ENCODE data around the gene KANSL1. TPM values are rescaled to one million over a fixed set of nuclear protein-coding genes. Genes with fewer than 3 reads are reported as not detected.
"Not testable (repeated sequence)": the region's sequence is repeated elsewhere in the genome, so short reads cannot be mapped to it uniquely, and the experiment has no call there.

KANSL1 gene
- total and polyA plus RNA-seq, 7 experiments from 2014 or later = 17.4 to 230 (median 163) TPM

GRCh38 chr17:46117850-46118696 lies 75.2 kb downstream of the KANSL1 start:
- H3K36me3 Mint-ChIP-seq = peaks cover 0 to 22% (median 4%) of the 10 kb centered on the region in 5 donors
- no peak for DNase-seq
- Histone ChIP-seq H3K36me3 (ENCODE audit: control insufficient read depth in 2 of 3, insufficient read depth in 3 of 3, low read length in 3 of 3) (no peaks in the 10 kb centered on the region), H3K4me1 (ENCODE audit: control insufficient read depth in 2 of 2, insufficient read depth in 2 of 2, low read length in 2 of 2) (peaks cover 24 to 40% of the 10 kb centered on the region in 2 donors), H3K27me3 (ENCODE audit: control insufficient read depth in 2 of 2, insufficient read depth in 2 of 2, low read length in 2 of 2) (no peaks in the 10 kb centered on the region), H3K9me3 (ENCODE audit: control insufficient read depth in 2 of 3, low read length in 3 of 3) (no peaks in the 10 kb centered on the region), H3K27ac (ENCODE audit: low read depth, low read length) (no peak overlapping the region), H3K4me3 (ENCODE audit: low read length) (no peak overlapping the region)
- no peak for ATAC-seq
- CTCF ChIA-PET = no interaction called here
- no peaks in the 10 kb centered on the region for H3K27me3 Mint-ChIP-seq
- POLR2A ChIA-PET = no interaction called here
- peak overlapping the region in 6 of 10 donors; percentile 21 to 54 (median 42) for H3K4me3 Mint-ChIP-seq
- peaks cover 0 to 2% (median 0%) of the 10 kb centered on the region in 11 donors for H3K9me3 Mint-ChIP-seq
- peaks cover 43 to 99% (median 94%) of the 10 kb centered on the region in 7 donors for H3K4me1 Mint-ChIP-seq
- H3K27ac Mint-ChIP-seq = peak overlapping the region in 7 of 9 donors; percentile 21 to 74 (median 52)
- intact Hi-C loops (cut with micrococcal nuclease) = no loop called here

DNA sequence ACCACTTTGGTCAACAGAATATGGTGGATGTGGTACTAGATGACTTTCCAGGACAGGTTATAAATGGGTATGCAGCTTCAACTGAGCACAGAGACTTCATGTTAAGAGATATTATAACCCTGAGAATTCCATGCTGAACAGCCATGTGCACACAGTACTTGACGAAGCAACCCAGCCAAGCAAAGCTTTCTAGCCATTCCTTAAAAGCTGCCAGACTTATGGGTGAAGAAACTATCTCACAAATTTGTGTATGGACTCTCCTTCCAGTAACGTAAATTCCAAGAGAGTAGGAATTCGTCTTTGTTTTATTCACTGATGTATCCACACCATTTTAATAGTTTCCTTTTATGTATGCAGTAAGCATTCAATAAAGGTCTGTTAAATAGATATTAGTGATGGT lies 76.1 kb downstream of the KANSL1 start:
- Histone ChIP-seq H3K27me3 (ENCODE audit: control insufficient read depth in 2 of 2, insufficient read depth in 2 of 2, low read length in 2 of 2) (no peaks in the 10 kb centered on the region), H3K36me3 (ENCODE audit: control insufficient read depth in 2 of 3, insufficient read depth in 3 of 3, low read length in 3 of 3) (no peaks in the 10 kb centered on the region), H3K4me1 (ENCODE audit: control insufficient read depth in 2 of 2, insufficient read depth in 2 of 2, low read length in 2 of 2) (peaks cover 14 to 31% of the 10 kb centered on the region in 2 donors), H3K4me3 (ENCODE audit: low read length) (no peak overlapping the region), H3K9me3 (ENCODE audit: control insufficient read depth in 2 of 3, low read length in 3 of 3) (no peaks in the 10 kb centered on the region), H3K27ac (ENCODE audit: low read depth, low read length) (no peak overlapping the region)
- Mint-ChIP-seq H3K9me3 (peaks cover 0 to 2% (median 0%) of the 10 kb centered on the region in 11 donors), H3K27ac (peak overlapping the region in 3 of 9 donors; percentile 5 to 28 (median 15)), H3K4me1 (peaks cover 36 to 98% (median 93%) of the 10 kb centered on the region in 7 donors), H3K4me3 (peak overlapping the region in 1 of 10 donors; percentile 34), H3K36me3 (peaks cover 0 to 19% (median 4%) of the 10 kb centered on the region in 5 donors), H3K27me3 (no peaks in the 10 kb centered on the region)
- POLR2A ChIA-PET = interaction anchor here (1.4 kb wide), 1 partner anchor 9 kb away, joined by 3 read pairs; no protein-coding TSS in a partner anchor
- DNase-seq (no peak), ATAC-seq (no peak)
- CTCF ChIA-PET = no interaction called here
- intact Hi-C loops (cut with micrococcal nuclease) = no loop called here

GRCh38 chr17:46115699-46116098 lies 77.5 kb downstream of the KANSL1 start:
- H3K27ac ChIP-seq (ENCODE audit: low read depth, low read length) = no peak overlapping the region
- Mint-ChIP-seq H3K27me3 (no peaks in the 10 kb centered on the region), H3K36me3 (peaks cover 0 to 14% (median 4%) of the 10 kb centered on the region in 5 donors), H3K9me3 (peaks cover 0 to 2% (median 0%) of the 10 kb centered on the region in 11 donors), H3K4me3 (peak overlapping the region in 5 of 10 donors; percentile 2 to 63 (median 37)), H3K4me1 (peaks cover 26 to 97% (median 92%) of the 10 kb centered on the region in 7 donors), H3K27ac (peak overlapping the region in 2 of 9 donors; percentile 9 to 55)
- intact Hi-C loops (cut with micrococcal nuclease) = no loop called here
- POLR2A ChIA-PET = no interaction called here
- no peaks in the 10 kb centered on the region for H3K9me3 ChIP-seq (ENCODE audit: control insufficient read depth in 2 of 3, low read length in 3 of 3)
- H3K36me3 ChIP-seq (ENCODE audit: control insufficient read depth in 2 of 3, insufficient read depth in 3 of 3, low read length in 3 of 3) = no peaks in the 10 kb centered on the region
- H3K4me3 ChIP-seq (ENCODE audit: low read length) = no peak overlapping the region
- peaks cover 14 to 28% of the 10 kb centered on the region in 2 donors for H3K4me1 ChIP-seq (ENCODE audit: control insufficient read depth in 2 of 2, insufficient read depth in 2 of 2, low read length in 2 of 2)
- ATAC-seq = no peak
- DNase-seq = no peak
- CTCF ChIA-PET = interaction anchor here (1.1 kb wide), 1 partner anchor 25 kb away, joined by 3 read pairs; no protein-coding TSS in a partner anchor
- H3K27me3 ChIP-seq (ENCODE audit: control insufficient read depth in 2 of 2, insufficient read depth in 2 of 2, low read length in 2 of 2) = no peaks in the 10 kb centered on the region

DNA sequence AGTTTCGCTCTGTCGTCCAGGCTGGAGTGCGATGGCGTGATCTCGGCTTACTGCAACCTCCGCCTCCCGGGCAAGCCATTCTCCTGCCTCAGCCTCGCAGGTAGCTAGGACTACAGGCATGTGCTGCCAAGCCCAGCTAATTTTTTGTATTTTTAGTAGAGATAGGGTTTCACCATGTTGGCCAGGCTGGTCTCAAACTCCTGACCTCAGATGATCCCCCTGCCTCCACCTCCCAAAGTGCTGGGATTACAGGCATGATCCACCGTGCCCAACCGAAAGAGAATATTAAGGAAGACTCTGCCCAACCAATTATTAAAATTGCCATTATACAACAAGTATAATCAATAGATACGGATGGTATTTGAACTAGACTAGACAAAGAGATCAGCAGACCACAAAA lies 82.0 kb downstream of the KANSL1 start:
- ATAC-seq; H3K27ac ChIP-seq (ENCODE audit: low read depth, low read length); CTCF ChIA-PET; POLR2A ChIA-PET; H3K27me3 ChIP-seq (ENCODE audit: control insufficient read depth in 2 of 2, insufficient read depth in 2 of 2, low read length in 2 of 2); intact Hi-C loops (cut with micrococcal nuclease); H3K36me3 Mint-ChIP-seq; H3K36me3 ChIP-seq (ENCODE audit: control insufficient read depth in 2 of 3, insufficient read depth in 3 of 3, low read length in 3 of 3); H3K9me3 ChIP-seq (ENCODE audit: control insufficient read depth in 2 of 3, low read length in 3 of 3); H3K9me3 Mint-ChIP-seq; DNase-seq; H3K4me3 ChIP-seq (ENCODE audit: low read length); H3K27me3 Mint-ChIP-seq: not testable (repeated sequence)
- H3K27ac Mint-ChIP-seq = peak overlapping the region in 4 of 9 donors; percentile 2 to 53 (median 18)
- H3K4me1 Mint-ChIP-seq = peaks cover 44 to 97% (median 92%) of the 10 kb centered on the region in 7 donors
- peaks cover 46 to 54% of the 10 kb centered on the region in 2 donors for H3K4me1 ChIP-seq (ENCODE audit: control insufficient read depth in 2 of 2, insufficient read depth in 2 of 2, low read length in 2 of 2)
- H3K4me3 Mint-ChIP-seq = peak overlapping the region in 6 of 10 donors; percentile 1 to 48 (median 32)

GRCh38 chr17:46110219-46110618 lies 83.0 kb downstream of the KANSL1 start:
- Mint-ChIP-seq H3K4me1 (peaks cover 40 to 98% (median 88%) of the 10 kb centered on the region in 7 donors), H3K27ac (peak overlapping the region in 6 of 9 donors; percentile 2 to 49 (median 27)), H3K27me3 (no peaks in the 10 kb centered on the region), H3K36me3 (peaks cover 0 to 2% (median 0%) of the 10 kb centered on the region in 5 donors), H3K9me3 (no peaks in the 10 kb centered on the region), H3K4me3 (peak overlapping the region in 4 of 10 donors; percentile 17 to 39 (median 30))
- POLR2A ChIA-PET = interaction anchor here (0.7 kb wide), 1 partner anchor 31 kb away, joined by 3 read pairs; no protein-coding TSS in a partner anchor
- Histone ChIP-seq H3K4me3 (ENCODE audit: low read length) (no peak overlapping the region), H3K9me3 (ENCODE audit: control insufficient read depth in 2 of 3, low read length in 3 of 3) (no peaks in the 10 kb centered on the region), H3K27me3 (ENCODE audit: control insufficient read depth in 2 of 2, insufficient read depth in 2 of 2, low read length in 2 of 2) (no peaks in the 10 kb centered on the region), H3K27ac (ENCODE audit: low read depth, low read length) (no peak overlapping the region), H3K4me1 (ENCODE audit: control insufficient read depth in 2 of 2, insufficient read depth in 2 of 2, low read length in 2 of 2) (peaks cover 46 to 54% of the 10 kb centered on the region in 2 donors), H3K36me3 (ENCODE audit: control insufficient read depth in 2 of 3, insufficient read depth in 3 of 3, low read length in 3 of 3) (no peaks in the 10 kb centered on the region)
- CTCF ChIA-PET = no interaction called here
- intact Hi-C loops (cut with micrococcal nuclease) = no loop called here
- ATAC-seq = no peak
- no peak for DNase-seq

DNA sequence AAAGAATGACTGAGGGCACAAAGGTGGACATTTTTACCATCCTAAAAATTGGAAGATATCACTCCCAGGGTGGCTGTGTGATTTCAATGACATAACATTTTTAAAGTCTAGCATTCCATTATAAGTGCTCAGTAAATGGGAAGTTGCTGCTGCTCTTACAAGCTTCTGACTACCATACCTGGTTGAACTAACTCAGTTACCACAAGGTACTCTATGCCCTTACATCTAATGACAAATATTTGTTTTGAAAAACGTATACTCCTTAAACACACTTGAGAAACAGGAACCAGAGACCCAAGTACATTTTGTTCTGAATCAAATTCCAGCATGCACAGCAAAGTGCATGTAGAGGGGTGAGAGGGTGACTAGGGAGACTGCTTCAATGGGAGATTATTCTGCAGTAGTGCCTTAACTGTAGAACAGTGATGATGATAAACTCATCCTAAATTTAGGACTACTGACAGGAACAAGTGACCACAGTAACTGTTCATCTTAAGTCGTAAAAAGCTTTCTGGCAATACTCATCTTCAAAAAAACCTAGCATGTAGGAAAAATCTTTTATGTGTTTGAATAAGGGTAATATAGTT lies 83.5 kb downstream of the KANSL1 start:
- ATAC-seq = no peak
- H3K36me3 ChIP-seq (ENCODE audit: control insufficient read depth in 2 of 3, insufficient read depth in 3 of 3, low read length in 3 of 3) = no peaks in the 10 kb centered on the region
- no peaks in the 10 kb centered on the region for H3K27me3 ChIP-seq (ENCODE audit: control insufficient read depth in 2 of 2, insufficient read depth in 2 of 2, low read length in 2 of 2)
- H3K27ac Mint-ChIP-seq = peak overlapping the region in 6 of 9 donors; percentile 8 to 79 (median 42)
- H3K9me3 ChIP-seq (ENCODE audit: control insufficient read depth in 2 of 3, low read length in 3 of 3) = no peaks in the 10 kb centered on the region
- POLR2A ChIA-PET = interaction anchor here (0.5 to 1.1 kb wide), 3 partner anchors 32 to 630 kb away, joined by 3 read pairs; no protein-coding TSS in a partner anchor
- H3K27ac ChIP-seq (ENCODE audit: low read depth, low read length) = no peak overlapping the region
- intact Hi-C loops (cut with micrococcal nuclease) = loop anchor here in 1 of 2 donors (2.0 kb wide), 2 partner anchors 13 to 15 kb away; no protein-coding TSS in a partner anchor
- H3K27me3 Mint-ChIP-seq = no peaks in the 10 kb centered on the region
- no peak overlapping the region for H3K4me3 ChIP-seq (ENCODE audit: low read length)
- no peak for DNase-seq
- peaks cover 0 to 2% (median 0%) of the 10 kb centered on the region in 5 donors for H3K36me3 Mint-ChIP-seq
- H3K4me3 Mint-ChIP-seq = peak overlapping the region in 5 of 10 donors; percentile 4 to 35 (median 24)
- H3K9me3 Mint-ChIP-seq = no peaks in the 10 kb centered on the region
- H3K4me1 Mint-ChIP-seq = peaks cover 38 to 98% (median 84%) of the 10 kb centered on the region in 7 donors
- H3K4me1 ChIP-seq (ENCODE audit: control insufficient read depth in 2 of 2, insufficient read depth in 2 of 2, low read length in 2 of 2) = peaks cover 46 to 54% of the 10 kb centered on the region in 2 donors
- CTCF ChIA-PET = interaction anchor here (0.6 kb wide), 1 partner anchor 61 kb away, joined by 3 read pairs; no protein-coding TSS in a partner anchor
